ENCODE measurements around the gene WIZ. TPM values are rescaled to one million over a fixed set of nuclear protein-coding genes. Genes with fewer than 3 reads are reported as not detected.

Gene WIZ
- total RNA-seq, 6 donors from 2014 or later: 28.7 to 112 (median 40.8) TPM

DNA sequence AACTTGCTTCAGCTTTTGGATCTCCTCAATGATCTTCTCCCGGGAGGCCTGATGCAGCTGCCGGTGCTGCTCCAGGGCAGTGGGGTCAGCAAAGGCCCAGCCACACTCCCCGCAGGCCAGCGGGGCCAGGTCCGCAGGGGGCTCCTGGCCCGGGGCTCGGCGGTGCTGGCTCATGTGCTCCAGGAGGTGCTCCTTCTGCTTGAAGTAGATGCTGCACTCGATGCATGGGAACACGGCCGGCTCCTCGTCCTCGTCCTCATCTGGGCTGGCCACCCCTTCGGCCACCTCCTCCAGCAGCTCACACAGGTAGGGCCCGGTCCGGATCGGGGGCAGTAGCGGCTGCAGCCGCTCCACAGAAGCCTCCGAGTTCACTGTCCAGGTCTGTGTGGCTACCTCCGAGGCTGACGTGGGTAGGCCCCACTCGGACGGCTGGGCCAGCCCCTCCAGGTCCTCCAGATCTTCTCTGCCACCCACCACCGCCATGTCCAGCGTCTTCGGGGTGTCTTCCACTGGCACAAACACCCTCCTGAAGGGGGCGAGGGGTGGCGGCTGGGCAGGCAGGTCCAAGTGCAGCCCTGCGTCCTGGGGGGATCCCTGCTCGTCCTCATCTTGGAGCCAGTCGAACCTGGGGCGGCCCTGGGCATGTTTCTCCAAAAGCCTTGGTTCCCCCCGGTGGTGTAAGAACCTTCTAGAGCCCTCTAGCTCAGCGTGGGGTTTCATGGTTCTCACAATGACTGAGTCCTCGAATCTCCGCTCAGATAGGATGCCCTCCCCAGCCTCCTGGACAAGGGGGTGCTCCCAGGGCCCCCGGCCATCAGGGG is 9.7 kb downstream of the WIZ start:
- ATAC-seq (ENCODE audit: low FRiP score in 2 of 2) (no peak), DNase-seq (no peak)
- no peak overlapping the region for H3K4me3 ChIP-seq
- no peaks in the 10 kb centered on the region for H3K9me3 ChIP-seq
- WGBS, 2 donors: 91 to 96% methylated on average over 14 to 35 of the region's 38 CpGs
- no peaks in the 10 kb centered on the region for H3K27me3 ChIP-seq
- H3K4me1 ChIP-seq: no peaks in the 10 kb centered on the region
- H3K36me3 ChIP-seq: peaks cover 0 to 13% (median 2%) of the 10 kb centered on the region in 4 donors
- TF ChIP-seq POLR2A (IDR thresholded peaks at IDR 0.05) (no peak), EP300 (IDR thresholded peaks at IDR 0.05) (no peak), POLR2AphosphoS5 (IDR thresholded peaks at IDR 0.05) (no peak)
- TF ChIP-seq, protein P1, sequence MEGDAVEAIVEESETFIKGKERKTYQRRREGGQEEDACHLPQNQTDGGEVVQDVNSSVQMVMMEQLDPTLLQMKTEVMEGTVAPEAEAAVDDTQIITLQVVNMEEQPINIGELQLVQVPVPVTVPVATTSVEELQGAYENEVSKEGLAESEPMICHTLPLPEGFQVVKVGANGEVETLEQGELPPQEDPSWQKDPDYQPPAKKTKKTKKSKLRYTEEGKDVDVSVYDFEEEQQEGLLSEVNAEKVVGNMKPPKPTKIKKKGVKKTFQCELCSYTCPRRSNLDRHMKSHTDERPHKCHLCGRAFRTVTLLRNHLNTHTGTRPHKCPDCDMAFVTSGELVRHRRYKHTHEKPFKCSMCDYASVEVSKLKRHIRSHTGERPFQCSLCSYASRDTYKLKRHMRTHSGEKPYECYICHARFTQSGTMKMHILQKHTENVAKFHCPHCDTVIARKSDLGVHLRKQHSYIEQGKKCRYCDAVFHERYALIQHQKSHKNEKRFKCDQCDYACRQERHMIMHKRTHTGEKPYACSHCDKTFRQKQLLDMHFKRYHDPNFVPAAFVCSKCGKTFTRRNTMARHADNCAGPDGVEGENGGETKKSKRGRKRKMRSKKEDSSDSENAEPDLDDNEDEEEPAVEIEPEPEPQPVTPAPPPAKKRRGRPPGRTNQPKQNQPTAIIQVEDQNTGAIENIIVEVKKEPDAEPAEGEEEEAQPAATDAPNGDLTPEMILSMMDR (IDR thresholded peaks at IDR 0.05): no peak
- no peak overlapping the region for H3K27ac ChIP-seq

DNA sequence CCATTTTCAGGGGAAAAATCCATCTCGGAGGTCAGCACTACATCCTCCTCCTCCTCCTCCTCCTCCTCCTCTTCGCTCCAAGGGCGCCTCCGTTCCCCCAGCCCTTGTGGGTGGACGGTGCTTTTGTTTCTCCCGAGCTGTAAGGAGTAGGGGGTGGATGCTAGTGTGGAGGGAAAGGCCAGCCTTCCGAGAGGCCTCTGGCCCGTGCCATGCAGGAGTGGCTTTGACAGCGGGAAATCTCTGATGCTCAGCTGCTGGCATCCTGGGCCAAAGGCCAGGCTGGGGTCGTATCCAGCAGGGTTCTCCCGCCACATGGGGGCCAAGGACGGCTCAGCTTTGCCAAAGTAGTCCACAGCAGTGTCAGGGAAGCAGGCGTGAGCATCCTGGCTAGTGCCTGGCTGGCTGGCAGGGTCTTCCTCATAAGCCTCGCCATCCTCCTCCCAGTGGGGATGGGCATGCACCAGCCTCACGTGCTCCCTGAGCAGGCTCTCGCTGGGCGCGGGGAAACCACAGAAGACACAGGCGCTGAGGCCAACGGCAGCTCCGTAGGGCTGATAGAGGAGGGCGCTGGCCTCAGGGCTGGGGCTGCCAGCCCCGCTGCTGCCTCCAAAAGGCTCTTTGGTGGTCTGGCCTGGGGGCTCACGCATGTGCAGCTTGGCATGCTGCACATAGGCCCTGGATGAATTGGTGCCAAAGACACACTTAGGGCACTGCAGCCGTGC is 10.5 kb downstream of the WIZ start:
- WGBS, 2 donors: 85 to 92% methylated on average over 9 to 16 of the region's 25 CpGs
- no peak overlapping the region for H3K4me3 ChIP-seq
- H3K36me3 ChIP-seq: peaks cover 0 to 9% (median 2%) of the 10 kb centered on the region in 4 donors
- no peaks in the 10 kb centered on the region for H3K9me3 ChIP-seq
- no peak overlapping the region for H3K27ac ChIP-seq
- no peaks in the 10 kb centered on the region for H3K4me1 ChIP-seq
- ATAC-seq (ENCODE audit: low FRiP score in 2 of 2) (no peak), DNase-seq (no peak)
- no peaks in the 10 kb centered on the region for H3K27me3 ChIP-seq
- TF ChIP-seq, protein P1 (IDR thresholded peaks at IDR 0.05): no peak
- TF ChIP-seq POLR2AphosphoS5 (IDR thresholded peaks at IDR 0.05) (no peak), EP300 (IDR thresholded peaks at IDR 0.05) (no peak), POLR2A (IDR thresholded peaks at IDR 0.05) (no peak)

DNA sequence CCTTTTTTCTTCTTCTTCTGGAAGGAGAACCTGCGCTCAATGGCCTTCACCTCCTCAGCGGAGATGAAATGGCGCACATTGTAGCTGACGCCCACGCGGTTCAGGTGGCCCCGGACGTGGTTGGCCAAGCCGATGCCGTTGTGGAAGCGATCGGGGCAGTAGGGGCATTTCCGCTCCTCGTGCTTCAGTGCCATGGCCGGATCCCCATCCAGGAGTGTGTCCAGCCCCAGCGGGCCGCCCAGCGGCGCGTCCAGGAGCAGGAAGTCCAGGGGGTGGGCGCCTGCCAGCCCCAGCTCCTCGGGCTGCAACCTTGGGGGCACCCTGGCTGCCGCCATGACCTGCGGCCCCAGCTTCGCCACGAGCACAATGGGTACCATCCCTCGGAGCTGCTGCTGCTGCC is 11.2 kb downstream of the WIZ start:
- Histone ChIP-seq H3K4me1 (peaks cover 0 to 3% (median 2%) of the 10 kb centered on the region in 4 donors), H3K27ac (no peak overlapping the region), H3K4me3 (no peak overlapping the region), H3K27me3 (no peaks in the 10 kb centered on the region), H3K9me3 (no peaks in the 10 kb centered on the region), H3K36me3 (peaks cover 0 to 9% (median 2%) of the 10 kb centered on the region in 4 donors)
- TF ChIP-seq POLR2AphosphoS5 (IDR thresholded peaks at IDR 0.05) (no peak), POLR2A (IDR thresholded peaks at IDR 0.05) (no peak), EP300 (IDR thresholded peaks at IDR 0.05) (no peak)
- TF ChIP-seq, protein P1 (IDR thresholded peaks at IDR 0.05): no peak
- ATAC-seq (ENCODE audit: low FRiP score in 2 of 2): no peak
- WGBS, 2 donors: 91 to 94% methylated on average over 15 to 26 of the region's 27 CpGs
- DNase-seq: peak in 1 of 2 donors; percentile 81

DNA sequence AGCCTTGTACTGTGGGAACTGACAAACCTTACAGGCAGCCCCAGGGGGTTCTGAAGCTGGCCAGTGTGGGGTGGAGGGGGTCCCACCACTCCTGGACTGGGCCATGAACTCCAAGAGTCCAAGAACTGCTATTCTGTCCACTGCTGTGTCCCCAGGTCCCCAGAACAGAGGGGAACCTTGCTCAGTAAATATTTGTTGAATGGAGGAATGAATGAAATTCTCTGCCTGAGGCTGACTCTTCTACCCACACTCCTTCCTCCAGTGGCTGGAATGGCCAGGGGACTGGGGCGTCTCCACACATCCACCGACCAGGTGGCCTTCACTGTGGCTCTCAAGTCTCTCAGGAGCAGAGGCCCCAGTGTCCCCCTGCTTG is 11.6 kb downstream of the WIZ start:
- ATAC-seq (ENCODE audit: low FRiP score in 2 of 2) (no peak), DNase-seq (no peak)
- H3K9me3 ChIP-seq: no peaks in the 10 kb centered on the region
- H3K27me3 ChIP-seq: no peaks in the 10 kb centered on the region
- WGBS, 2 donors: 61 to 89% methylated on average over 2 of the region's 2 CpGs
- H3K4me1 ChIP-seq: peaks cover 0 to 8% (median 7%) of the 10 kb centered on the region in 4 donors
- TF ChIP-seq EP300 (IDR thresholded peaks at IDR 0.05): no peak
- TF ChIP-seq POLR2A (IDR thresholded peaks at IDR 0.05): no peak
- TF ChIP-seq, protein P1 (IDR thresholded peaks at IDR 0.05): no peak
- no peak for TF ChIP-seq POLR2AphosphoS5 (IDR thresholded peaks at IDR 0.05)
- no peak overlapping the region for H3K4me3 ChIP-seq
- H3K27ac ChIP-seq: no peak overlapping the region
- peaks cover 0 to 9% (median 2%) of the 10 kb centered on the region in 4 donors for H3K36me3 ChIP-seq
